ENCODE results near the gene OR5K1. TPM values are rescaled to one million over a fixed set of nuclear protein-coding genes. Genes with fewer than 3 reads are reported as not detected.
A peak's percentile ranks its signal among the peaks of the same experiment; 100 is the strongest.

Gene OR5K1
- not detected for total RNA-seq

DNA sequence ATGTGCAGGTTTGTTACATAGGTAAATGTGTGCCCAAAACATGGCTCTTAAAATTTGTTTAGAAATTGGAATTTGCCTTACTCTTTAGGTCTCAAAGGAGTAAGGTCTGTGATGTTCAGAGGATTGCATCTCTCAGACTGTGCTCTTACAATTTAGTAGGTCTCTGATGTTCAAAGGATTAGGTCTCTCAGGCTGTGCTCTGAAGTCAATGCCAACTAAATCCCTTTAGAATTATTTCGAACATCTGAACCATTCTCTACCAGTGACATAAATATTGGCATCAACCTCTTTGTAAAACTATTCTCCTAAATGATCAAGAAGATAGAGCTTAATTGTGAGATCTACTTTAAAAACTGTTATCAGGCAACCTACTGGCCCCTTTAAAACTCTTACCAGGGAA is at the start of gene OR5K1:
Gene OR5K1, plus strand, starts transcription at position 301 of the 400 bp plus-strand sequence. CDS start 6,376 bp downstream, outside the sequence.
- ATAC-seq, result no peak

DNA sequence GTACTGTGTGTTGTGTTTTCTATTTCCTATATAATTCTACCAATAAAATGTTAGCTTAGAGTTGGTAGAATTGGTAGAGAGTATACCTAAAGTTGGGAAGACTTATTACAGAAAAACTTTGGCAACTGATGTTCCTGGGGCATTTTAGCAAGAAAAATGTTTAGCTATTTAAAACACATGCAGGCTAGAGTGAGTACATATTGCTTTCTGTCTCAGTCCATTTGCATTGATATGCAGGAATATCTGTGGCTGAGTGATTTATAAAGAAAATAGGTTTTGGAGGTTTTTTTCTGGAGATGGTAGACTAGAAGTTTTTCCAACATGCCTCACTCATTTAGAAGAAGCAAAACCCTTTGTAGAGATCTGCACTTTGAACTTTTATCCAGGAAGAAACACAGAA is 30.4 kb upstream of the OR5K1 start:
- ATAC-seq, result no peak

- ATAC-seq, result no peak
These were observed 29.2 kb upstream of the OR5K1 start for GRCh38 chr3:98433764-98434163.

DNA sequence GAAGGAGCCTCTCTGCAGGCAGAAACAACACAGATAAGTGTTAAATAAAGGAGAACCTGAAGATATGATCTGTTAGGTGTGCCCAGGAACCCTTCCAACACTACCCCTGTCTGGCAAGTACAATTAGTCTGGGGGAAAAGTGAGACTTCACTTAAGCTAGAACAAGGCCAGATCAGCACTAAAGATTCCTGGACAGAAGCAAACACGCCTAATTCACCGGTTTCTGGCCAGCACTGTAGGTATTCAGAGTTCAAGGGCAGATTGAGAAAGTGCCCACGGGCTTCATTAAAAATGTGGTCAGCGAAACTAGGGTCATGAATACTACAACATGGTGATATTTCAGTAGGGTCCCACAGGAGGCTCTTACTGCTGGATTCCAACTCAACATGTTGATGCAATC is 28.6 kb upstream of the OR5K1 start:
- no peak for ATAC-seq

DNA sequence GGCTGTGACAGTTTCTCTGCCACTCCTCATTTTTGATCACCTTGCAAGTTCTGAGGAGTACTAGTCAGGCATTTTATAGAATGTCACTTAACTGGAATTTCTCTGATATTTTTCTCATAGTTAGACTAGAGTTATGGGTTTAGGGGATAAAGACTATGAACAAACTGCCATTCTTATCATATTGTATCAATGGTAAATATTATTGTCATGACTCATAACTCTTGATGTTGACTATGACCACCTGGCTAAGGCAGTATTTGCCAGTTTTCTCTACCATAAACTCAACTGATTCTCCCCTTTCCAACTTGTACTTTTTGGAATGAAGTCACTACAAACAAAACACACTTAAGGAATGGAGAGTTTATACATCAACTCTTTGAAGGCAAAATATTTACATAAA is 22.7 kb upstream of the OR5K1 start:
- ATAC-seq, result no peak

DNA sequence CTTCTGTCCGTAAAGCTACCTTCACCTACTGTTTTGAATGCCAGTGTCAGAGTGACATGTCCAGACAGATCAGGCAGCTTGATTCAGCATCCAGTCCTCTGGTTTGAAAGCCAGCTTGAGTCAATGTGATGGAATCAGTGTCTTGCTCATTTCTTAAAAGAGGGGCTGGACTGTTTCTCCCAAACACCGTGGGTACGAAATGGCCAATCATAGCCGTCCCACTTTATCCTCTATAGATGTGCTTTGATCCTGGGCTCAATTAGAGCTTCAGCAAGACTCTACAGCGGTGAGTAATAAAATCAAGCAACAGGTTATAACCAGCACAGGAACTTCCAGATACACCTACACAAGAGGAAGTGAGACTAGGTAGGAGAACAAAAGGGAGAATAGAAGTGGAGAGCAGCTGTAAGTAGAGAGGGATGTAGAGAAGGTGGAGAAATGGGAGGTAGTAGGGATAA is 17.0 kb upstream of the OR5K1 start:
- peak; percentile 100 for ATAC-seq

- ATAC-seq, result no peak
These were observed 13.3 kb upstream of the OR5K1 start for GRCh38 chr3:98449606-98450193.

DNA sequence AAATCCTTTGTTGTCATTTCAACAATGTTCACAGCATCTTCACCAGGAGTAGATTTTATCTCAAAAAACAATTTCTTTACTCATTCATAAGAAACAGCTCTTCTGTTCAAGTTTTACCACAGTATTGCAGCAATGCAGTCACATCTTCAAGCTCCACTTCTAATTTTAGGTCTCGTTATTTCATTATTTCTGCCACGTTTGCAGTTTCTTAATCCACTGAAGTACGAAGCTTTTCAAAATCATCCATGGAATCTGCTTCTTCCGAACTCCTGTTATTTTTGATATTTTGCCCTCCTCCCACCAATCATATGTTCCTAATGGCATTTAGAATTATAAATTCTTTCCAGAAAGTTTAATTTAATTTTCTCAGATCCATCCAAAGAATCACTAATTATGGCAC is 12.6 kb upstream of the OR5K1 start:
- no peak for ATAC-seq

GRCh38 chr3:98453827-98454226 is 9.2 kb upstream of the OR5K1 start:
- no peak for ATAC-seq

DNA sequence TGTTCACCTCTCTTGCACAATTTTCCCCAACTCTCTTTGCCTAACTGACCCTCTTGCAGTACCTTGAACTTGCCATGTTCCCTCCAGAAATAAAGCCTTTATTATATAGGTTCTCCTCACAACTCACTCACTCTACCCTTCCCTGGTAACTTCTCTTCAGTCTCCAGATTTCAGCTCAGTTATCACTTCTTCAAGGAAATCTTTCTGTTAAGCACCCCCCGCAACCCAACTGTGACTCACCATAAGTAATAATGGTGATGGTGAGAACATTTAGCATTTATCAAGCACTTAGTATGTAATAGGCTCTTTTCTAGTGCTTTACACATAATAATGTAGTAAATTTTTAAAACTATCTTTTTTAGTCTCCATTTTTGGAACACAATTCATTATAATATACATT is 8.1 kb upstream of the OR5K1 start:
- ATAC-seq, result no peak

GRCh38 chr3:98457543-98457942 is 5.5 kb upstream of the OR5K1 start:
- ATAC-seq, result no peak

DNA sequence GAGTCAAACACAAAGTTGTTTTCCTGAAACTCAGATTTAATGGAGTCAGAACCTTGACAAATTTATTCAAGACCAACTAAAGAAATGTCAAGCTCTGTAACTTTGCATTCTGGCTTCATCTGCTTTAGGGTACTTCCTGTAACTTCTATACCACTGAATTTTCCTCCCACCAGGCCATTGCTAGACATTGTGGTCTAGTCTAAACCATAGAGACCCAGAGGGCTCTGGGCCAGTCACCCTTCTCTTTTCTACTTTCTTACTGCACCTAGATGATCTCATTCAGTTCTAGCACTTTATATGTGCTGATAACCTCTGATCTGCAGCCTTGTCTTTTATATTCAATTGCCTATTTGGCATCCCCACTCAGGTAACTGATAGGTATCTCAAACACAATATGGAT is 2.8 kb upstream of the OR5K1 start:
- no peak for ATAC-seq

- peak; percentile 32 for ATAC-seq
These were observed 19.9 kb downstream of the OR5K1 start for GRCh38 chr3:98482717-98483482.

GRCh38 chr3:98483626-98484025 is 20.6 kb downstream of the OR5K1 start:
- ATAC-seq, result no peak

- ATAC-seq, result no peak
These were observed 34.4 kb downstream of the OR5K1 start, which contains the start of gene OR5K2 for GRCh38 chr3:98497381-98497780. OR5K2 (plus strand) TSS chr3:98497681; CDS start chr3:98497681, 0 bp downstream.

GRCh38 chr3:98500019-98500418 is 37.0 kb downstream of the OR5K1 start:
- ATAC-seq, result peak; percentile 100

DNA sequence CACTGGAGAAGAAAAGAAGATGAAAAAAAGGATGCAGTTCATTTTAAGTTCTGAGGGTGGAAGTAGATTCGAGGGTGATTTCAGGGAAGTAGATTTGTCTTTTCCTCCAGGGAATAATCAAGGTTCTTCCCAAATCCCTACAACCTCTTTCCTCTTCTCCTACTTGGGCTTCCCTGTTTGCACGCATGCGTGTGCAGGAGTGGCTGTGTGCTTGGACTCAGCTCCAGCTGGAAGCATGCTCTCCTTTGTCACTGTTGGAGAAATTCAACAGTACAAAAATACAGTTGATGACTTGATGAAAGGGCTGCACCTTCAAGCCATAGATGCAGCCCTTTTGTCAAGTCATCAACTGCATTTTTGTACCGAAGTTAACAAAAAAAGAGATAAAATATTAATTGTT is 38.3 kb downstream of the OR5K1 start:
- no peak for ATAC-seq

- ATAC-seq, result peak; percentile 65
These were observed 39.0 kb downstream of the OR5K1 start for GRCh38 chr3:98501863-98502576.

DNA sequence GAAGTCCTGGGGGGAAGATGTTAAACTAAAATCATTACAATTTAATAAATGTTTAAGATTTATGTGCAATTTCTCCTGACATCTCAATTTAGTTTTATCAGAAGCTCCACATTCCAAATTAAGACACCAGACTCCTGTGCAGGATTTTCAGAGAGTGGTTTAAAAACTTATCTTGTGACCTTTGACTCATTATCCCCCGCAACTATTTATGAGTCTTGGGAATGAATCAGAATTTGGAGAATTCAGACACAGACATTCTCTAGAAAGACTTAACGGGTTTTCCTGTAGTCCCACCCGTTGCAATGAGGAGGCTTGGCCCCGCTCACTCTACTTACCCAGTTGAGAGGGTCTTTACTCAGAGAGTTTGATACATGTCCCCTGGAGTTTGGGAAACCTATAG is 41.5 kb downstream of the OR5K1 start:
- no peak for ATAC-seq

GRCh38 chr3:98508582-98508981 is 45.6 kb downstream of the OR5K1 start:
- no peak for ATAC-seq

DNA sequence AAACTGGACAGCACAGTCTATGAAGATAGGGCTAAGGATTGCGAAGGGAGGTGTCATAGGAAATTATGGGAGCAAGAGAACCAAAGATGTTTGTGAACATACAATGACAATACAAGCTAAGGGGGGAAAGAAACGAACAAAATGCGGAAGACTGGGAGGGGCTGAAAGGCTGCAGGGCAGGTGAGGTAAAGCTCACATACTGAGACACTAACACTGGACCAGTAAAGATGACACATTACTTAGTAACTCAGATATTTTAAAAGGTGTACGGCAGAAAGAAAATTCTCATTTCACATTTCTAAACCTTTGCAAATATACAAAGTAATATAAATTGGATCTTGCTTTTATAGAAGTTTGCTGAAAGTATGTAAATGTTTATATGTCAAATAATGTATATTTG is 49.6 kb downstream of the OR5K1 start:
- ATAC-seq, result peak; percentile 72

DNA sequence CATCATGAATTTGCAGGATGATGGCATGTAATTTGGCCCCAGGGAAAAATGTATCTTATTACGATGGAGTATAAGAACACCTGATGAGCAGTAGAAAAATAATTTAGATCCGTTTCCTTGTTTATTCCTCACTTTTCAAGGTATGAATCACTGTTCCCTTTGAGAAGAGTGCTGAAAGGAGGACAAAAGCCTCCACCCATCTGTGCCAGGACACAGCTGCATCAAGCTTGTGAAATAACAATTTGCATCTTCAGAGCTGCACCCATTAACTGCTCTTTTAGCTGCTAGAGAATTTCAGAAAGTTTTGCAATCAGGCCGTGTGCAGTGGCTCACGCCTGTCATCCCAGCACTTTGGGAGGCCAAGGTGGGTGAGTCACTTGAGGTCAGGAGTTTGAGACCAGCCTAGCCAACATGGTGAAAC is 50.1 kb downstream of the OR5K1 start:
- ATAC-seq, result peak; percentile 98

- ATAC-seq, result no peak
These were observed 50.7 kb downstream of the OR5K1 start for GRCh38 chr3:98513736-98514135.

DNA sequence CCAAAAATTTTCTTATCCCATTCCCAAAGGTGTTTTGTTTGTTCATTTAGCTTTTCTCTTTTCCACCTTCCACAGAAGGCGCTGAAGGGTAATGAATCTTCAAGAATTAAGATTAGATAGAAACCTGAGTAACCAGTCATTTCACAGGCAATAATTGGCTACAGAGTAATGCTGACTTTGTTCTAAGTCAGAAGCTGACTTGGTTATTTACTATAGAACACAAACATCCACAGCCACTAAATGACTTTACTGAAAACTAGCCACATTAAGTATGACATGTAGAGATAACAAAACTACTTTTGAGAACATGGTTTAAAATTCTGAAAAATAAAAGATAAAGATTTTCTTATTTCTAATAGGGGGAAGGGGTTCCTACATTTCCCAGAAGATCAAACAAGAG is 51.9 kb downstream of the OR5K1 start:
- ATAC-seq, result no peak
